PC-3 (cell line): ENCODE measurements around the gene PLCL2. TPM values are rescaled to one million over a fixed set of nuclear protein-coding genes. Genes with fewer than 3 reads are reported as not detected.
"Not testable (repeated sequence)": the region's sequence is repeated elsewhere in the genome, so short reads cannot be mapped to it uniquely, and the experiment has no call there.

Source experiments
- ATAC-seq: fragments of 200-7000 bp; cut with Tn5 transposase; 2 replicates; pipeline ENCODE4 v1.9.1; 2020; ENCODE audit warnings: mild to moderate bottlenecking, moderate library complexity
- BruUV-seq: library from RNA; stranded (reverse); fragments of 400-500 nt; replicated peaks from 2 replicates; lab custom pipeline; 2021; lab: Mats Ljungman, UMichigan
- CTCF ChIA-PET: fragments of 300-600 bp; sonication (Branson Sonifier 250); formaldehyde crosslinking; loops from one replicate; lab custom pipeline; 2022; ENCODE audit warnings: antibody characterized with exemption; lab: Charles Lee
- POLR2A ChIA-PET: fragments of 300-600 bp; sonication (Branson Sonifier 250); formaldehyde crosslinking; loops from one replicate; lab custom pipeline; 2022; ENCODE audit warnings: antibody characterized with exemption; ENCODE audit not compliant: unreplicated experiment; lab: Charles Lee
- DNase-seq: peaks from one replicate; pipeline ENCODE4 v3.0.0-alpha.2; 2015
- H2AFZ ChIP-seq: fragments of 300-600 bp; sonication (generic); 2 replicates; pipeline ENCODE4 v1.6.0; 2016; ENCODE audit warnings: antibody characterized with exemption, low read length
- H3F3A ChIP-seq: fragments of 300-600 bp; sonication (generic); one replicate; pipeline ENCODE4 v1.6.0; 2017; ENCODE audit warnings: antibody characterized with exemption, low read length, control low read depth, mild to moderate bottlenecking; ENCODE audit not compliant: unreplicated experiment
- H3K27ac ChIP-seq: fragments of 300-600 bp; sonication (generic); 2 replicates; pipeline ENCODE4 v1.5.1; 2016; ENCODE audit warnings: mild to moderate bottlenecking, low read length
- H3K27me3 ChIP-seq: fragments of 300-600 bp; sonication (generic); 2 replicates; pipeline ENCODE4 v1.6.1; 2016; ENCODE audit warnings: low read length, mixed read lengths
- H3K36me3 ChIP-seq: fragments of 300-600 bp; sonication (generic); 2 replicates; pipeline ENCODE4 v1.6.1; 2016; ENCODE audit warnings: low read depth, mixed run types, low read length, mixed read lengths
- H3K4me1 ChIP-seq: fragments of 300-600 bp; sonication (generic); 2 replicates; pipeline ENCODE4 v1.5.1; 2016; ENCODE audit warnings: low read length; ENCODE audit not compliant: insufficient read depth
- H3K4me2 ChIP-seq: fragments of 300-600 bp; sonication (generic); 2 replicates; pipeline ENCODE4 v1.6.0; 2016; ENCODE audit warnings: low read length
- H3K4me3 ChIP-seq: fragments of 300-600 bp; sonication (generic); 2 replicates; pipeline ENCODE4 v1.5.1; 2016; ENCODE audit warnings: mild to moderate bottlenecking, low read length, mixed read lengths
- H3K79me2 ChIP-seq: fragments of 300-600 bp; sonication (generic); 2 replicates; pipeline ENCODE4 v1.6.1; 2017; ENCODE audit warnings: low read length, mixed read lengths
- H3K9ac ChIP-seq: fragments of 300-600 bp; sonication (generic); 2 replicates; pipeline ENCODE4 v1.6.0; 2016; ENCODE audit warnings: mild to moderate bottlenecking, low read length
- H3K9me2 ChIP-seq: fragments of 300-600 bp; sonication (generic); replicated peaks from 2 replicates; pipeline ENCODE4 v1.6.1; 2016; ENCODE audit warnings: mixed run types, low read length, mixed read lengths
- H3K9me3 ChIP-seq: fragments of 300-600 bp; sonication (generic); 2 replicates; pipeline ENCODE4 v1.6.1; 2016; ENCODE audit warnings: low read length, mixed read lengths
- H4K20me1 ChIP-seq: fragments of 300-600 bp; sonication (generic); 2 replicates; pipeline ENCODE4 v1.6.1; 2016; ENCODE audit warnings: low read length, mixed read lengths
- EZH2 ChIP-seq: fragments of 300-600 bp; sonication (generic); IDR thresholded peaks from one replicate; pipeline ENCODE4 v1.6.1; 2017; ENCODE audit warnings: antibody characterized with exemption, mild to moderate bottlenecking, low read length; ENCODE audit not compliant: unreplicated experiment
- EZH2phosphoT487 ChIP-seq: fragments of 300-600 bp; sonication (generic); IDR thresholded peaks from 2 replicates; pipeline ENCODE4 v1.6.1; 2018; ENCODE audit warnings: mild to moderate bottlenecking, antibody characterized with exemption, low read length, borderline replicate concordance
- intact Hi-C: fragments of 100-400 bp; cut with micrococcal nuclease; formaldehyde crosslinking; loops from 2 replicates; pipeline ENCODE4 v1.9.0; 2023
- total RNA-seq: library from RNA; depleted of rRNA; stranded (reverse); fragments of >200 nt; gene quantifications from 2 replicates; pipeline ENCODE4 v1.2.3, GENCODE V29; 2014
- TF ChIP-seq, protein P1 (sequence below): fragments of 300-600 bp; sonication (generic); conservative IDR thresholded peaks from 2 replicates; pipeline ENCODE4 v1.5.1; 2017; ENCODE audit warnings: antibody characterized with exemption, low read depth, mild to moderate bottlenecking, low read length

PLCL2 gene
- total RNA-seq, 1 experiment from 2014 or later, result 9.8 TPM

- DNase-seq (no peak), ATAC-seq (no peak)
- intact Hi-C loops, result no loop called here
- no peak overlapping the region for H2AFZ ChIP-seq
- BruUV-seq, result no TSS peak
- CTCF ChIA-PET, result no interaction called here
- H3K27me3 ChIP-seq, result no peaks in the 10 kb centered on the region
- no peaks in the 10 kb centered on the region for H3K79me2 ChIP-seq
- no peaks in the 10 kb centered on the region for H3F3A ChIP-seq
- no peak overlapping the region for H3K4me2 ChIP-seq
- H3K4me3 ChIP-seq, result no peak overlapping the region
- H3K4me1 ChIP-seq, result no peaks in the 10 kb centered on the region
- no peaks in the 10 kb centered on the region for H3K9me2 ChIP-seq
- H3K27ac ChIP-seq, result no peak overlapping the region
- no peaks in the 10 kb centered on the region for H4K20me1 ChIP-seq
- H3K9me3 ChIP-seq, result no peaks in the 10 kb centered on the region
- TF ChIP-seq, protein P1, sequence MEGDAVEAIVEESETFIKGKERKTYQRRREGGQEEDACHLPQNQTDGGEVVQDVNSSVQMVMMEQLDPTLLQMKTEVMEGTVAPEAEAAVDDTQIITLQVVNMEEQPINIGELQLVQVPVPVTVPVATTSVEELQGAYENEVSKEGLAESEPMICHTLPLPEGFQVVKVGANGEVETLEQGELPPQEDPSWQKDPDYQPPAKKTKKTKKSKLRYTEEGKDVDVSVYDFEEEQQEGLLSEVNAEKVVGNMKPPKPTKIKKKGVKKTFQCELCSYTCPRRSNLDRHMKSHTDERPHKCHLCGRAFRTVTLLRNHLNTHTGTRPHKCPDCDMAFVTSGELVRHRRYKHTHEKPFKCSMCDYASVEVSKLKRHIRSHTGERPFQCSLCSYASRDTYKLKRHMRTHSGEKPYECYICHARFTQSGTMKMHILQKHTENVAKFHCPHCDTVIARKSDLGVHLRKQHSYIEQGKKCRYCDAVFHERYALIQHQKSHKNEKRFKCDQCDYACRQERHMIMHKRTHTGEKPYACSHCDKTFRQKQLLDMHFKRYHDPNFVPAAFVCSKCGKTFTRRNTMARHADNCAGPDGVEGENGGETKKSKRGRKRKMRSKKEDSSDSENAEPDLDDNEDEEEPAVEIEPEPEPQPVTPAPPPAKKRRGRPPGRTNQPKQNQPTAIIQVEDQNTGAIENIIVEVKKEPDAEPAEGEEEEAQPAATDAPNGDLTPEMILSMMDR, result no peak
- TF ChIP-seq EZH2phosphoT487, result no peak
- TF ChIP-seq EZH2, result no peak
- POLR2A ChIA-PET, result interaction anchor here (0.7 kb wide), 1 partner anchor 31 kb away, joined by 3 read pairs; no protein-coding TSS in a partner anchor
- H3K36me3 ChIP-seq, result no peaks in the 10 kb centered on the region
- H3K9ac ChIP-seq, result no peak overlapping the region
Observed at GRCh38 chr3:17122758-17123157, 238.0 kb downstream of the PLCL2 start.

GRCh38 chr3:17125738-17126442 is 241.1 kb downstream of the PLCL2 start:
- no peak for DNase-seq
- no peak for ATAC-seq
- Histone ChIP-seq H4K20me1 (no peaks in the 10 kb centered on the region), H3K4me2 (no peak overlapping the region), H3K27ac (no peak overlapping the region), H3K9me3 (no peaks in the 10 kb centered on the region), H3K4me3 (no peak overlapping the region), H3K27me3 (no peaks in the 10 kb centered on the region), H3K4me1 (no peaks in the 10 kb centered on the region), H3F3A (no peaks in the 10 kb centered on the region), H3K9me2 (no peaks in the 10 kb centered on the region), H3K9ac (no peak overlapping the region), H3K79me2 (no peaks in the 10 kb centered on the region), H2AFZ (no peak overlapping the region), H3K36me3 (no peaks in the 10 kb centered on the region)
- POLR2A ChIA-PET, result interaction anchor here (0.6 kb wide), 1 partner anchor 731 kb away, joined by 3 read pairs; no protein-coding TSS in a partner anchor
- TF ChIP-seq EZH2phosphoT487 (no peak), EZH2 (no peak)
- TF ChIP-seq, protein P1, result no peak
- BruUV-seq, result no TSS peak
- CTCF ChIA-PET, result interaction anchor here (0.6 kb wide), 1 partner anchor 318 kb away, joined by 4 read pairs; no protein-coding TSS in a partner anchor
- intact Hi-C loops, result no loop called here

DNA sequence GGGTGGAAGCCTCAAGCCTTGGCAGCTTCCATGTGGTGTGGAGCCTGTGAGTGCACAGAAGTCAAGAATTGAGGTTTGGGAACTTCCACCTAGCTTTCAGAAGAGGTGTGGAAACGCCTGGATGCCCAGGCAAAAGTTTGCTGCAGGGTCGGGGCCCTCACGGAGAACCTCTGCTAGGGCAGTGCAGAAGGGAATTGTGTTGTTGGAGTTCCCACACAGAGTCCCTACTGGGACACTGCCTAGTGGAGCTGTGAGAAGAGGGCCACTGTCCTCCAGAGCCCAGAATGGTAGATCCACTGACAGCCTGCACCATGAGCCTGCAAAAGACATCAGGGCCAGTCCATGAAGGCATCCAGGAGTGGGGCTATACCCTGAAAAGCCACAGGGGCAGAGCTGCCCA is 243.9 kb downstream of the PLCL2 start:
- H3K27ac ChIP-seq, H3K9me3 ChIP-seq, H3K79me2 ChIP-seq, H3K4me3 ChIP-seq, DNase-seq, H3K27me3 ChIP-seq, CTCF ChIA-PET, POLR2A ChIA-PET, H3K36me3 ChIP-seq, H2AFZ ChIP-seq, H3K9me2 ChIP-seq, BruUV-seq, H3K4me1 ChIP-seq, H4K20me1 ChIP-seq, intact Hi-C loops, ATAC-seq, H3K4me2 ChIP-seq, H3K9ac ChIP-seq, H3F3A ChIP-seq: not testable (repeated sequence)
